Measurements from ENCODE around the gene FOXC1. TPM values are rescaled to one million over a fixed set of nuclear protein-coding genes. Genes with fewer than 3 reads are reported as not detected.

The FOXC1 gene
- total and polyA plus RNA-seq, 2 experiments from 2014 or later = 3.3 to 11.1 TPM

DNA sequence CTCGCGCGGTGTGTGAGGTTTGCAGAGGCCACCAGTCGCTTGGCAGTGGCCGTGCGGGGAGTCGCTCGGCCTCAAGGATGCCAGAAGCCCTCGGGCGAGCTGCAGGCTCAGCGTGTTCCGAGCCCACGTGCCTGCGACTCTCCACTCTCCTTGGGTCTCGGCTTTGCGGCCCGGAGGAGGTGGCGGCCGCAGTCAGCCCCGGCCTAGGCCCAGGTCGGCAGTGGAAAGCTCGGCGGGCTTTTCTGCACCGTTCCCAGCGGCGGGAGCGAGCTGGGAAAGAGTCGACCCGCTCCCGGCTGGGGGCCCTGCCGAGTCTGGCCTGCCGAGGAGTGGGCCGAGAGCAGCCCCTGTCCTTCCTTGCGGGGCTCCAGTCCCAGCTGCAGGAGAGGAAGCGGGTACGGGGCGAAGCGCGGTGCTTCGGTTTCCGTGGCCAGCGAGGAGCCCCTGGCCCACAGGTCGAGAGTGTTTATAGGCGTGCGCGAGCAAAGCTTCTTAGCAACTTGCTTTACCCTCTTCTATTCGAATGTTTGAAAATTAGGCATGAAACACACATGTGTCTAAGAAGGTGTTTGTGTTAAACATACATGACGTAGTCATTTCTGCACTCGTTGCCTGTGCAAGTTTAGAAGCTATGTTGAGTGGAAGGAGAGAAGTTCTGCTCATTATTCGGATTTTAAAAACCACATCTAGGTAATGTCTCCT lies 5.6 kb downstream of the FOXC1 start:
- H3K9me3 ChIP-seq (ENCODE audit: low read depth) = no peaks in the 10 kb centered on the region
- peaks cover 6% of the 10 kb centered on the region; the same call in 1 of the 2 replicates for H3K4me1 ChIP-seq (ENCODE audit: insufficient read depth)
- TF ChIP-seq EZH2 (IDR thresholded peaks at IDR 0.05; ENCODE audit: insufficient read depth, poor library complexity, severe bottlenecking) = no peak
- no peak for TF ChIP-seq EZH2phosphoT487 (IDR thresholded peaks at IDR 0.05; ENCODE audit: insufficient read depth, low read depth)
- H3K27me3 ChIP-seq (replicated peaks; ENCODE audit: insufficient read depth) = no peaks in the 10 kb centered on the region; the same call in 1 of the 2 replicates
- no peak overlapping the region for H3K4me2 ChIP-seq (ENCODE audit: unreplicated experiment)
- DNase-seq = no peak
- H2AFZ ChIP-seq = no peak overlapping the region
- peaks cover 13% of the 10 kb centered on the region for H3F3A ChIP-seq (ENCODE audit: insufficient read depth)
- H4K20me1 ChIP-seq (ENCODE audit: insufficient read depth) = no peaks in the 10 kb centered on the region
- no peak overlapping the region for H3K4me3 ChIP-seq
- no peak overlapping the region for H3K9ac ChIP-seq
- no peaks in the 10 kb centered on the region for H3K9me2 ChIP-seq (ENCODE audit: insufficient read depth)
- H3K27ac ChIP-seq = no peak overlapping the region
- in situ Hi-C loops (cut with MboI) = no loop called here
- H3K36me3 ChIP-seq (ENCODE audit: low read depth) = no peaks in the 10 kb centered on the region
- H3K79me2 ChIP-seq (ENCODE audit: insufficient read depth) = peaks cover 42% of the 10 kb centered on the region
- WGBS, 2 experiments (ENCODE audit: low coverage in 1 of 2, low lambda C conversion rate in 2 of 2, missing lambda C conversion rate in 2 of 2) = 81 to 90% methylated on average over 35 to 50 of the region's 50 CpGs

DNA sequence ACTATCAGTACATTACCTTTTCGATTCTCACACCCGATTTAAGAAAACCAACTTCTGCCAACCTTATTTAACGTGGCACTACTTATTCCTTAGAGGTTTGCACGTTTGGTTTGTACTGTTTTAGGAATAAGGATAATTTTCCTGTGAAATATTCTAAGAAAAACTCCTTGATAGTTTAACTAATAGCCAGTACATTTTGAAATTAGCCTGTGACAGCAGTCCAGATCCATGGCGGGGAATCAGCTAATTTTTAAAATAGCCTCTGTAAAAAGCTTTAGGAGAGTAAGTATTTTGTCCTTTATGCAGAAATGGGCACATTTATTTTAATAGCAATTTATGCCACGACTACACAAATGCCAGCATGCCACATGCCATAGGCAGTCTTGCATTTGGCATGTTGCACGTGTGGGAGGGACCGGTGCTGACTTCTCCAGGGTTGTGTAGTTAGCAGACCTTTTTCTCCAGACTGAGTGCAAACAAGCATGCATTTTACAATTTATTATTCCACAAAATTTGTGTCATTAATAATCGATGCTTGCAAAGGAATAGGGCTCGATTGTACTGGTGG lies 6.2 kb downstream of the FOXC1 start:
- Histone ChIP-seq H3K4me2 (ENCODE audit: unreplicated experiment) (no peak overlapping the region), H3K9ac (no peak overlapping the region), H3K79me2 (ENCODE audit: insufficient read depth) (peaks cover 42% of the 10 kb centered on the region), H3K9me2 (ENCODE audit: insufficient read depth) (no peaks in the 10 kb centered on the region), H3F3A (ENCODE audit: insufficient read depth) (peaks cover 13% of the 10 kb centered on the region; the same call in 1 of the 2 replicates), H3K4me1 (ENCODE audit: insufficient read depth) (peaks cover 6% of the 10 kb centered on the region; the same call in 1 of the 2 replicates), H3K27ac (no peak overlapping the region), H3K36me3 (ENCODE audit: low read depth) (no peaks in the 10 kb centered on the region), H3K27me3 (replicated peaks; ENCODE audit: insufficient read depth) (no peaks in the 10 kb centered on the region; the same call in 1 of the 2 replicates), H2AFZ (no peak overlapping the region), H3K9me3 (ENCODE audit: low read depth) (no peaks in the 10 kb centered on the region), H3K4me3 (no peak overlapping the region), H4K20me1 (ENCODE audit: insufficient read depth) (no peaks in the 10 kb centered on the region)
- in situ Hi-C loops (cut with MboI) = no loop called here
- no peak for DNase-seq
- no peak for TF ChIP-seq EZH2 (IDR thresholded peaks at IDR 0.05; ENCODE audit: insufficient read depth, poor library complexity, severe bottlenecking)
- no peak for TF ChIP-seq EZH2phosphoT487 (IDR thresholded peaks at IDR 0.05; ENCODE audit: insufficient read depth, low read depth)
- 96% methylated on average over 10 of the region's 10 CpGs for WGBS, 2 experiments (ENCODE audit: low coverage in 1 of 2, low lambda C conversion rate in 2 of 2, missing lambda C conversion rate in 2 of 2)

DNA sequence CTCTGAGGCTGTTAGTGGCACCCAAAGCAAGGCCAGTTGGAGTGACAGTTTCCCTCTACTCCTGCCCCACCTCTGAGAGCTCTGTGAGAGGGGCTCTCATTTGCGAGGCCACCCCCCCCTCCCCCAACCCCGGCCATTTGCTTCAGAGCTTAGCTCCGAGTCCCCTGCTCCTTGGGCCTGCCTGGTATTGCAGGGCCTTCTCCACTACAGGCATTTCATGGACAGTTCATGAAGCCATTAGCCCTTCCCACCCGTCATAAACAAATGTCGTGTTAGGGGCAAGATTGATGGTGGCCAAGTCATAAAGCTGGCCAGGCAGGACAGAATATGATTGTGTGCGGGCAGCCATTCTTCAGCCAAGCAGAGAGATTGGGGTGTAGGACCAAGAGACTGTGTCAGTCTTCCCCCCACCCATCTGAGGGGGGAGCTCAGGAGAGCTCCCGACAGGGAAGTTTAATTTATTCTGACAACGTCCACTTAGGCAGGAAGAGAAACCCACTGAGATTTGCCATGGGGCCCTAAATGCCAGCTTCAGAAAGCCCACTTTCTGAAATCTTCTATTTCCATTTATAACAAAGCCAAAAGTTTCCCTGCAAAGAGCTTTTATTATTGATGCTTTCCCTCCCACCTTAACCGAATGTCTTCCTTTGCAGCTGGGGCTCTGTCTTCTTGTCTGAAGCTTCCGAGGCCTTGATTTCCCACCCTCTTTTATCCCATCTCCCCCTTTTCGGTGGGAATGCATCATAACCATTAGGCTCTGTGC lies 7.2 kb downstream of the FOXC1 start:
- H3K4me2 ChIP-seq (ENCODE audit: unreplicated experiment) = no peak overlapping the region
- H3K27me3 ChIP-seq (replicated peaks; ENCODE audit: insufficient read depth) = no peaks in the 10 kb centered on the region; the same call in 1 of the 2 replicates
- no peak overlapping the region for H2AFZ ChIP-seq
- peaks cover 39% of the 10 kb centered on the region for H3K79me2 ChIP-seq (ENCODE audit: insufficient read depth)
- peaks cover 6% of the 10 kb centered on the region; the same call in 1 of the 2 replicates for H3K4me1 ChIP-seq (ENCODE audit: insufficient read depth)
- H4K20me1 ChIP-seq (ENCODE audit: insufficient read depth) = no peaks in the 10 kb centered on the region
- no peak overlapping the region for H3K4me3 ChIP-seq
- H3K9ac ChIP-seq = no peak overlapping the region
- H3K27ac ChIP-seq = no peak overlapping the region
- DNase-seq = no peak
- no peaks in the 10 kb centered on the region for H3K36me3 ChIP-seq (ENCODE audit: low read depth)
- WGBS, 2 experiments (ENCODE audit: low coverage in 1 of 2, low lambda C conversion rate in 2 of 2, missing lambda C conversion rate in 2 of 2) = 94 to 96% methylated on average over 11 of the region's 11 CpGs
- peaks cover 13% of the 10 kb centered on the region; the same call in 1 of the 2 replicates for H3F3A ChIP-seq (ENCODE audit: insufficient read depth)
- H3K9me3 ChIP-seq (ENCODE audit: low read depth) = no peaks in the 10 kb centered on the region
- no peaks in the 10 kb centered on the region for H3K9me2 ChIP-seq (ENCODE audit: insufficient read depth)
- in situ Hi-C loops (cut with MboI) = no loop called here
- TF ChIP-seq EZH2 (IDR thresholded peaks at IDR 0.05; ENCODE audit: insufficient read depth, poor library complexity, severe bottlenecking) = no peak
- TF ChIP-seq EZH2phosphoT487 (IDR thresholded peaks at IDR 0.05; ENCODE audit: insufficient read depth, low read depth) = no peak
